Measurements from ENCODE around the gene PLEKHA5.

GRCh38 chr12:19192710-19193109, 63.2 kb downstream of the PLEKHA5 start:
- TF ChIP-seq TAF1 (IDR thresholded peaks at IDR 0.05; ENCODE audit: borderline replicate concordance, low read depth, low read length) (no peak), TCF12 (IDR thresholded peaks at IDR 0.05) (no peak), SIN3A (IDR thresholded peaks at IDR 0.05; ENCODE audit: borderline replicate concordance, low read depth, low read length) (no peak), NFIC (IDR thresholded peaks at IDR 0.05; ENCODE audit: borderline replicate concordance) (no peak)
- TF ChIP-seq, protein P1, sequence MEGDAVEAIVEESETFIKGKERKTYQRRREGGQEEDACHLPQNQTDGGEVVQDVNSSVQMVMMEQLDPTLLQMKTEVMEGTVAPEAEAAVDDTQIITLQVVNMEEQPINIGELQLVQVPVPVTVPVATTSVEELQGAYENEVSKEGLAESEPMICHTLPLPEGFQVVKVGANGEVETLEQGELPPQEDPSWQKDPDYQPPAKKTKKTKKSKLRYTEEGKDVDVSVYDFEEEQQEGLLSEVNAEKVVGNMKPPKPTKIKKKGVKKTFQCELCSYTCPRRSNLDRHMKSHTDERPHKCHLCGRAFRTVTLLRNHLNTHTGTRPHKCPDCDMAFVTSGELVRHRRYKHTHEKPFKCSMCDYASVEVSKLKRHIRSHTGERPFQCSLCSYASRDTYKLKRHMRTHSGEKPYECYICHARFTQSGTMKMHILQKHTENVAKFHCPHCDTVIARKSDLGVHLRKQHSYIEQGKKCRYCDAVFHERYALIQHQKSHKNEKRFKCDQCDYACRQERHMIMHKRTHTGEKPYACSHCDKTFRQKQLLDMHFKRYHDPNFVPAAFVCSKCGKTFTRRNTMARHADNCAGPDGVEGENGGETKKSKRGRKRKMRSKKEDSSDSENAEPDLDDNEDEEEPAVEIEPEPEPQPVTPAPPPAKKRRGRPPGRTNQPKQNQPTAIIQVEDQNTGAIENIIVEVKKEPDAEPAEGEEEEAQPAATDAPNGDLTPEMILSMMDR (IDR thresholded peaks at IDR 0.05): no peak
- TF ChIP-seq, protein P2, sequence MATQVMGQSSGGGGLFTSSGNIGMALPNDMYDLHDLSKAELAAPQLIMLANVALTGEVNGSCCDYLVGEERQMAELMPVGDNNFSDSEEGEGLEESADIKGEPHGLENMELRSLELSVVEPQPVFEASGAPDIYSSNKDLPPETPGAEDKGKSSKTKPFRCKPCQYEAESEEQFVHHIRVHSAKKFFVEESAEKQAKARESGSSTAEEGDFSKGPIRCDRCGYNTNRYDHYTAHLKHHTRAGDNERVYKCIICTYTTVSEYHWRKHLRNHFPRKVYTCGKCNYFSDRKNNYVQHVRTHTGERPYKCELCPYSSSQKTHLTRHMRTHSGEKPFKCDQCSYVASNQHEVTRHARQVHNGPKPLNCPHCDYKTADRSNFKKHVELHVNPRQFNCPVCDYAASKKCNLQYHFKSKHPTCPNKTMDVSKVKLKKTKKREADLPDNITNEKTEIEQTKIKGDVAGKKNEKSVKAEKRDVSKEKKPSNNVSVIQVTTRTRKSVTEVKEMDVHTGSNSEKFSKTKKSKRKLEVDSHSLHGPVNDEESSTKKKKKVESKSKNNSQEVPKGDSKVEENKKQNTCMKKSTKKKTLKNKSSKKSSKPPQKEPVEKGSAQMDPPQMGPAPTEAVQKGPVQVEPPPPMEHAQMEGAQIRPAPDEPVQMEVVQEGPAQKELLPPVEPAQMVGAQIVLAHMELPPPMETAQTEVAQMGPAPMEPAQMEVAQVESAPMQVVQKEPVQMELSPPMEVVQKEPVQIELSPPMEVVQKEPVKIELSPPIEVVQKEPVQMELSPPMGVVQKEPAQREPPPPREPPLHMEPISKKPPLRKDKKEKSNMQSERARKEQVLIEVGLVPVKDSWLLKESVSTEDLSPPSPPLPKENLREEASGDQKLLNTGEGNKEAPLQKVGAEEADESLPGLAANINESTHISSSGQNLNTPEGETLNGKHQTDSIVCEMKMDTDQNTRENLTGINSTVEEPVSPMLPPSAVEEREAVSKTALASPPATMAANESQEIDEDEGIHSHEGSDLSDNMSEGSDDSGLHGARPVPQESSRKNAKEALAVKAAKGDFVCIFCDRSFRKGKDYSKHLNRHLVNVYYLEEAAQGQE (IDR thresholded peaks at IDR 0.05; ENCODE audit: low read depth, low read length): no peak
